GM18520 (cell line): Measurements from ENCODE around the gene LCE2A.

Experiments used
- ATAC-seq: cut with Tn5 transposase; IDR thresholded peaks from one replicate; pipeline ENCODE4 v1.9.1; 2021; ENCODE audit not compliant: unreplicated experiment

Gene LCE2A

DNA sequence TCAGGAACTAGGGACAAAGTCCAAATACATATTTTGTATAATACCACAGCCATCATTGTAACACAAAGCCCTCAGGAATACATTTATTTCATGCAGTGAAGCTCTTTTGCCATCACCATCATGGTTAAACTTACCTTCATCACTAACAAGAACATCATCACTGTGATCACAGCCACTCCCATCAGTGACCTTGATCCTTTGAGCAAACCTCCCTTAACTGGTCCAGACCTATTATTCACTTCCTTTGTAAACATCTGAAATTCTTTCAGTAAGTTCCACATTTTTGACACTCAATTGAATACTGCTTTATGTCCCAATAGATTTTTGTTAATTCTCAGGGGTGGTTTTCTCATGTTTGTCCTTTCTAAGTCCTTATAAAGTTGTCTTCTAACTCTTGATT, 43.5 kb downstream of the LCE2A start:
- ATAC-seq: no peak

DNA sequence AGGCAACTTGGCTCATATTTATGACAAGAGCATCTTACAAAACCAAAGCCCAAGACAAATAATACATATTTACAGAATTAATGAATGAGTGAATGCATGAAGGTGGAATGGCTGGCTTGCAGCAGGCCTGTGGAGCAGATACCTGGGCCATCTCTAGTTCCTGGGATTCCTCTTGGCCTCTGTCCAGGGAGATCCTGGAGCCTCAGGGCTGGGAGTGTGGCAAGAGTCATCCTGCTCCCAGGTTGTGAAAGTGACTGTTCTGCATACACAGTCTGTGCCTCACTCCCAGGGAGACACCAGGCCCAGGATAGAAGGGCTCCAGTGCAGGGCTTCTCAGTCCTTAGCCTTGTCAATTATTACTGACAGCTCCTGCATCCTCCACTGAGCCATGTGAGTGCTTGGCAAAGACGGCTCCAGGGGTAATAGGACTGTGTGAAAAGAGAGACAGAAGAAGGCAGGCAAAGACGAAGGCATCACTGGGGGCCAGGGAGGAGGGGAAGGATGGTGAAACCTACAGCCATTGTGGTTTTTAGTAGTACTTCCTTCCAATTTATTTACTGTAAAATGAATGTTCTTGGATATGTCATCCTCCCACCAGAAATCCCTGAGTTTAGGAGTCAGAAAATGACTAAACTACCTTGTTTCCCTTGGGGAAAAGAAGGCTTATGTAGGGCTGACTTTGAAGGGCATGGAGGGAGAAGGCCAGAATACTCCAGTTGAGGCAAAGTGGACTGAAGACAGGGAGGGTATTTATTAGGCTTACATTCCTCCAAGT, 45.4 kb downstream of the LCE2A start:
- ATAC-seq: no peak

DNA sequence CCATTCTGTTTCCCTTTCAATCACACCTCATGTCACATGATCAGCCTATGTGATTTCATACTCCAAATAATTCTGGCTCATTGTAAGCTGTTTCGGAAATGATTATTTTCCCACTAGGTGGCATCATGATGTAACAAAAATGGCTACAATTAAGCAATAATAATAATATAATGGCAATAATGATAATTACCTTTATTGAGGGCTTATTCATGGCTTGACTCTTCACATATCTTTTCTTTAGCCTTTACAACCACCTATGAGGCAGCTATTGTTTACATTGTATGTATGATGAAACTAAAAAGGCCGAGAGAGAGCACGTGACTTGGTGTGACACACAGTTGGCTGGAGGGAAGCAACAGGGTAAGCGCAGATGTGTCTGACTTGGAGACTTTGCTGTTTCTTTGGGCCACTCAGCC, 47.2 kb downstream of the LCE2A start:
- ATAC-seq: no peak

DNA sequence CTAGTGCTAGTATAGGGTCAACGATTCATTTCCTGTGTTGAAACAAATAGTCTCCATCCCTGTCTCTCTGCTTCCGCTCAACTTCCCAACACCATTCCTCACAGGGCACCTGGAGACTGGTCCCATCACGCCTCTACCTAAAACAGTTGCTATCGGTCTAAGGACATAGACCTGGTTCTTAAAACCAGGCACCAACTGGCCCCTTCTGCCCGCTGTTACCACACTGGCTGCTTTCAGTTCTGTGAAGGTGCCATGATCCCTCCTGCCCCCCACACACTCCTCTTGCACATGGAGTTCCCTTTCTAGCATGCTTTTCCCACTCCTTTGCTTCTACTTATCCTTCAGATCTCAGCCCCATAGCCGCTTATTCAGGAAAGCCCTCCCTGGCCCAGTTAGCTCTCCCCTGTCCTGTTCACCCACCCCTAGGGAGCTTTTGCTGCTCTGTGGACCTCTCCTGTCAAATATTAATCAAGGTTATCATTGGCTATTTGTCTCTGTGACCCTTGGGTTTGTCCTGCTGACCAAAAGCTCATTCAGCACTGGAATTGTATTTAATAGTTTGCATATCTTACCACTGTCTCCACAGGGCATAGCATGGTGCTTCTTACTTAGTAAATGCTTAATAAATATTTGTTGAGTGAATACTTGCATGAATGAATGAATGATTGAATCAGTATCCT, 47.8 kb downstream of the LCE2A start:
- no peak for ATAC-seq

DNA sequence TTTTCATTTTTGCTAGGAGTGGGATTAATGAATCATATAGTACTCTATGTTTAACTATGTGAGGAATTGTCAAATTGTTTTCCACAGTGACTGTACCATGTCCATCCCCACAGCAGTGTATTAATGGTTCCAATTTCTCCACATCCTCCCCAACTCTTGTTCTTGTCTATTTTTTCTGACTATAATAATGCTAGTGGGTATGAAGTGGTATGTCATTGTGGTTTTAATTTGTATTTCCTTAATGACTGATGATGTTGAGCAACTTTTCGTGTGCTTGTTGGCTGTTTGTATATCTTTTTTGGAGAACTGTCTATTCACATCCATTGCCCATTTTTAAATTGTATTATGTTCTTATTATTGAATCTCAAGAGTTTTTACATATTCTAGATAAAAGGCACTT, 49.7 kb downstream of the LCE2A start:
- ATAC-seq: no peak
